CD4-positive, alpha-beta T cell treated with Interleukin-6 at 100 ng/mL for 8 hours (primary cell): ENCODE results near the gene DNAJC27.

ENCODE experiments used
- DNase-seq: peaks from one replicate; pipeline ENCODE4 v3.0.0-alpha.2; 2020; ENCODE audit warnings: mixed read lengths, low spot score

DNAJC27 gene

DNA sequence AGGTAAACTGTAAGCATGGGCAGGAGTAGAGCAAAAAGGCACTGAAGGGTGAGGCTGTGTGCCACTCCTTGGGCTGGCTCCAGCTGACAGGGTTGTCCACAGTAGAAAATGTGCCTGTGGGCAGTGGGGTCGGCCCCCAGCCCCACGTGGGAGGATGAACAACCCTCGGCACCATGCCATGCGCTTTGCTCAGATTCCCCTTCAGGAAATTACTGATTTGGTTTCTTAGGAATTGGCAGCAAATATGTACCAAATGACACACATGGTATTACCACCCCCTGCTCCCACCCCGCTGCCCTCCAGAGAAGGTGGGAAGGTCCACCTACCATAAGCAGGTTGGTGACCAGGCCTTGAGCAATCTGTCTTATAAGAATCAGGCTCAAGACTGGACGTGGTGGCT, 65.3 kb downstream of the DNAJC27 start:
- no peak for DNase-seq

DNA sequence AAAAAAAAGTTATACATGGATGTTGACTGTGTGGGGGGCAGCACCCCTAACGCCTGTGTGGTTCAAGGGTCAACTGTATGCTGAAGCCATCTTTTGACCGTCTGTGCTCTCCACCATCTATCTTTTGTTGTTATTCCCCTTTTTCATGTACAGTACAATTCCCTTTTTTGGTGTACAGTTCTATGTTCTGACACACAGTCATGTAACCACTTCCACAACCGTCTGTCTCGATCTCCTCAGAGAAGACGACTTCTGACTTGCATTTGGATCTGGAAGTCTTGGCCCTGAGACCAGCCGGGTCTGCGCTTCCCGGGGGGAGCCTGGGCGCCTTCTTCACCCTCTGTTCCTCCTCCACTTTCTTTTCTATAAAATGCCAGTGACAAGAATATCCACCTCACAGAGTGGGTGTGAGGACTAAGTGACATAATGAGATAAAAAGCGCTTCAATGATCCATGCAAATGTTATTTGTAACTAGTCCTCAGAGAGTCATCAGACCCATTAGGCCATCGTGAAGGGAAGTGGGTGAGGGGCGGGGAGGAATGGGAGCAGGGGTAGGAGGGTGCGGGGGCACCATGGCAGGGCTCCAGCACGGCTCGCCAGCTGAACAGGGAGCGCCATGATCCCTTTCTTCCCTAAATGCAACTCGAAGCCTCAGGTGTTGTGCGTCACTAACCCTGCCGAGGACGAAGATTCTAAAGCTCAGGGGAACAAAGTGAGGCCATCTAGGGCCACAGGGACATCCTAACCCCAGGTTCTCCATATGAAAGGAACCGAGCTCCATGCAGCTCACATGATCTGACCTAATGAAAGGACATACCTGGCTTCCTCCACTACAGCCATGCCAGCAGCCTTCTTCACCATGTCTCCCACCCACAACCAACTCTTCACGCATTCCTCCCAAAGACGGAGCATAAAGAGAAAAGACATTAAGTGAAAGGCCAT, 68.3 kb downstream of the DNAJC27 start:
- no peak for DNase-seq

DNA sequence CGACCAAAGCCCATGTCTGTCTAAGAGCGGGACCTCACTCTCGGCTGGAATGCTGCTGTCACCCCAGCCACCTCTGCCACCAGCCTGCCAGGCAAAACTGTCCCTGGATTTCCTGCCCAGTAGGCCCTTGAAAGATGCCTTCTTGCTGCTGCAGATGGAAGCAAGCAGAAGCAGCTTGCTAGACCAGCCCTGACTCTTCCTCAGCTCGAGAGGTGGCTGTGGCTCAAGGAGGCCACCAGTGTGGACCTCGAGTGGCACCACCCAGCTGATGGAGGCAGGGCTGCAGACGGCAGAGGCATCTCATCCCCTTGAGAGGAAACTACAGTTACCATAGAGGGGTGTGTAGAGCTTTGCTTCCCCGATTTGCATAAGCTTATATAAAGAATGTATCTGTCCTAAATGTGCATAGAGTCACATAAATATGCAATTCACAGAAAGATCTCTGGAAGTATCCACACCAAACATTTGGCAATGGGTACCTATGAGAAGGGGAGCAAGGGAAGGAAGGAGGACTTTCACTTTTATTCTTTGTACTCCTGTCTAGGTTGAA, 72.3 kb downstream of the DNAJC27 start:
- no peak for DNase-seq

GRCh38 chr2:24898122-24899109, 73.3 kb downstream of the DNAJC27 start:
- no peak for DNase-seq

DNA sequence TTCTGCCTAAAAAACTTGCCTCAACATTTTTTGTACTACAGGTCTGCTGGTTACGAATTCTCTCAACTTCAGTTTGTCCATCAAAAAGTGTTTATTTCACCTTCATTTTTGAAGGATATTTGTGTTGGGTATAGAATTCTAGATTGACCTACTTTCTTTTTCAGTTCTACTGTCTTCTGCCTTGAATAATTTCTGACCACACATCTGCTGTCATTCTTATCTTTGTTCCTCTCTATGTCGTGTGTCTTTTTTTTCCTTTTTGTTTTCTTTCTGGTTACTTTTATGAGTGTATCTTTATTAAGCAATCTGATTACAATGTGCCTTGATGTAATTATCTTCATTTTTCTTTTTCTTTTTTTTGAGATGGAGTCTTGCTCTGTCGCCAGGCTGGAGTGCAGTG, 77.0 kb downstream of the DNAJC27 start:
- DNase-seq = no peak

GRCh38 chr2:24893934-24894333, 77.8 kb downstream of the DNAJC27 start:
- DNase-seq = no peak
